Superior temporal gyrus (tissue), 1 donor: ENCODE measurements around the gene NUTF2.
"Not testable (repeated sequence)": the region's sequence is repeated elsewhere in the genome, so short reads cannot be mapped to it uniquely, and the experiment has no call there.

ENCODE experiments used
- DNase-seq: peaks from one replicate; pipeline ENCODE4 v3.0.0-alpha.2; 2016; ENCODE audit errors: extremely low spot score

The NUTF2 gene

DNA sequence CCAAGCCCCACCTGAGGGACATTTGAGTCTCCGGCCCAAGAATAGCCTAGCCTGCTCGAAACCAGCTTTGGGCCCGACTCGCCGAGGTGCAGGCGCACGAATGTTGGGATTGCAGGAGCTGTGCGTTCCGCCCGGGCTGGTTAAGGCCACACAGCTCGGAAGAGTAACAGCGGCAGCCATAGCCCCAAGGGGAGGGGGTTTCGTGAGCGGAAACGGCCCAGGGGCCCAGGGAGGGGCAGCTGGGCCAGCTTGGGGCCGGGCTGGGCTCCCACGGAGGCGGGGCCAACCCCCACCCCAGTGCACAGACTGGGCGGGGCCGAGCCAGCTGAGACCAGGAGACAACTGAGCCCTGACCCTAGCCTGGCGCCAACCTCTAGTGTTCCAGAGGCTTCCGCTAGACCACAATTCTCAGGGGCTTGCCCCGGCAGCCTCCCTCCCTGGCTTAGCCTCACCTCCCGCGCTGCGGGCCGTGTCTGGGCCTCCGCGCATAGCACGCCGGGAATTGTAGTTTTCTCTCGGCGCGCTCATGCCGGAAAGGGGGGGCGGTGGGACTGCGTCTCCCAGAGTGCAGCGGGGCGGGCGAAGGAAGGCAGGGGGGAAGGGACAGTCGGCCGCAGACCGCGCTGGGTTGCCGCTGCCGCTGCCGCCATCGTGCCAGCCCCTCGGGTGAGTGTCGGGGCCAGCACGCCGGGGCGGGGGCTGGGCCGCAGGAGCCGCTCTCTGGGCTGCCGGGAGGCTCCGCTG, at the start of gene NUTF2:
NUTF2 (plus strand) TSS at position 614 of the 744 bp plus-strand sequence. CDS start 18,198 bp downstream, outside the sequence.
- peak; percentile 96 for DNase-seq

DNA sequence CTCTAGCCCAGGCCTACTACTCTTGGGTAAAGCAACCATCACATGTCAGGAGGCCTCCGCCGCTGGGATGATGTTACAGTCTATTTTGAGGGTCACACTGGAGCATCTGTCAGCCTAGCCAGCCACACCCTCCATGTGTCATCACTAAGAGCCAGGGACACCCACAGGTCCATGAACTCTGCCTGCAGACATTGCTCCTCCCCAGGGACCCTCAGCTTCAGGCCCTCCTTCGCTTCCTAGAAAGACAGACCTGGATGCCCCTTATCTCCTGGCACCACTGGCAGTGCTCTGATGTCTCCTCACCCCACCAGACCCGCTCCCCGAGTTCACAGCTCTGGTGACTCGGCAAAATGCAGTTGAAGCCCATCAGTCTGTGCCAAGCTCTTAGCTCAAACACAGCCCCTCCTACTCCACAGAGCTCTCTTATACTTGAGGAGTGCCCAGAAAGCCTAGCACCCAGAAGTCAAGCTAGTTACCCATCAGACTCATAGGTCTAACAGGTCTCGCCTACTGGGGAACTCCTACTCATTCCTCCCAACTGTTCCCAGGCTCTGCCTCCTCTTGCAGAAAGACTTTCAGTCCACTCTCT, 46.3 kb upstream of the NUTF2 start:
- DNase-seq = no peak

DNA sequence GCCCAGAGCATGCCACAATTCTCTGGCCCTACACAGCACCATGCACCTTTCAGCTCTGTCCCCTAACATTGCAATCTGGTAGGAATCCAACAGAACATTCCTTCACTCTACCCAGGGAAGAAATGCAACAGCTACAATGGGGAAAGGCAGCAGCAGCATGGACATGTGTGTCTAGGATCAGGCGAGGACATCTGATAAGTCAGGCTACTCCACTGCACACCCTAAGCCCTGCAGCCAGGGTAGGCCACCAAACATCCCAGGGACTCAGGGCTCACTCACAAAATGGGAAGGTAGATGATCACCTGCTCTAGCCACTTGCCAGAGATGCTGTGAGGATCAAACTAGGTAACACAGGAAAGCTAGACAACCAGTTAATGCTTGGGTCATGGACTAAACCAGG, 45.5 kb upstream of the NUTF2 start:
- DNase-seq = no peak

DNA sequence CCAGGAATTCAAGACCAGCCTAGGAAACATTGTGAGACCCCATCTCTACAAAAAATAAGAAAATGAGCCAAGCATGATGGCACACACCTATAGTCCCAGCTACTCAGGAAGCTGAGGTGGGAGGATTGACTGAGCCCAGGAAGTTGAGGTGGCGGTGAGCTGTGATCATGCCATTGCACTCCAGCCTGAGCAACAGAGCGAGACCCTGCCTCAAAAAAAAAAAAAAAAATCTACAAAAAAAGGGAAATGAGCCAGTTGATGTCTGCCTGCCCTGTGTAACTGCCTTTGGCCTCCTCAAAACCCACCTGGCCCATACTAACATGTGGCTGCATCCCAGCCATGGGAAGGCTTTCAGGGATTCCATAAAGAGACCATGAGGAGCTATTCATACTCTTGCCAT, 44.9 kb upstream of the NUTF2 start:
- DNase-seq = no peak

DNA sequence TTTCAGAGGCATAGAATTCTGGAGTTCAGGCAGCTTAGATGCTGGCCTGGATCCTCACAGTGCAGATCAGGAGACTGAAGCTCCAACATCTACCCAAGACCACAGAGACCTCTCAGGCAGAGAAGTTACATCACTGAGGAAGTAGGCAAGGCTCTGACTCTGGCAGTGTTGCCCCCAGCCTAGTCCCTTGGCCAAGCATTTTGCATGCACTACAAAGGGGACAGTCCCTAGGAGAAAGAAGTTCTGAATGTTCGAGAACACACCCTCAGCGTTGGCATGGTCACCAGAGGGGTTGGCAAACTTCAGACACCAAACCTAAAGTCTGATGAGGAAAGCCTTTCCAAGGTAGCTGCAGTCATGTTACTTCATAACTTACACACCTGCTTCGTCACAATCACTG, 42.8 kb upstream of the NUTF2 start:
- no peak for DNase-seq

DNA sequence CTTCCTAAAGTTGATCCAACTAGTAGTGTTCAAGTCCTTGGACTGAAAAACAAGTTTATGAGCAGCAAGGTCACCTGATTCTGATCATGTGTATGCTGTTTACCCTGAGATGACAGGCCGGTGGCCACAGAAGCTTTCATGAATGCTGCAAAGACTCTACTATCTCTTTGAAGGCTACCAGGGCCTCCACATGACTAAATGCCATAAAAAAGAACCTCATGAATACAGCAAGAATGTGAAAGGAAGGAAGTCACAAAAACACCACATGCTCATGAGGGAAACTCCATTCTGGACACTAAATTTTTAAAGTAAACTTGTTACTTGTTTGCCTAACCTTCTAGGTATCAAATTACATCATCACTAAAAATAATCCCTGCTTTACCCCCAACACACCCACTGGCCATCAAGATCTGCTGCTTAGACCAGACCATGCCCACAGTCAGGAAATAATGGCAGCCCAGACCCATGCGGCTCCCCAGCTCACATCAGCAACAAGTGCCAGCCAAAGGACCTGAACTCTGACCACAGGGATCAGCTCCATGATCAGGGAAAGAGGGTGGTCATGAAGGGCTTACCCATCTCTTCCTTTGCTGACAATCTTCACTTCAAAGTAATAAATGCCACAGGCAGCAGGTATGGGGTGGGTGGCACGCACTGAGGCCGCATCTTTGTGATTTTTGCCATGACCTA, 41.7 kb upstream of the NUTF2 start:
- DNase-seq = no peak

DNA sequence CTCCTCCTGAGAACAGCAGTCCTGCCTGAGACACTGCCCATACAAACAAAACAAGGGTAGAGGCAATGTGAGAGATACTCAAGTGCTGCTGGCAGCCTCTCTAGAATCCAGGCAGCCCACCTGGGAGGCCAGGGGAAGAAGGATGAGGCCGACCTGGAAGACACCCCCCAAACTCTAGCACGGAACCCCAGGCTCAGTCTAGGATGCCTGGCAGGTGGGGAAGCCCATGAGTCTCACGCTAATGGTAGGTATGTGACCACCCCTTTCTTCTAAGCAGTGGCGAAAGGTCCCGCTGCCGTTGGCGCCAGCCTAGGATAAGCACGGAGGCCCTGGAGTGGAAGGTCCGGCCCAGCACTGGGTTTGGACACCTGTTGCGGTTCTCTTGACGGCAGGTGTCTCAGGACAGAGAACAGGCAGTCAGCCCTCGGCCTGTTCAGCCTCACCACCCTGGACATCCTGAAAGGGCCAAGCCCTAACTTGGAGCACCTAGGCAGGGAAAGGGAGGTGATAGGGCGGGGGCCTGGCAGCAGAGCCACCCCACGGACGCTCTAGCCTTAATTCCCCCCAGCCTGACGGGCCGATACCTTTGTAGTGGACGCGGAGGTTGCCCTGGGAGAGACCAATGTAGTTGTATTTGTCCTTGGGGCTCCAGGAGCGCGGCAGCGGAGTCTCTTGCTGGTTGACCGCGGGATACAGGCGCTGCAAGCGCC, 40.9 kb upstream of the NUTF2 start:
- no peak for DNase-seq

DNA sequence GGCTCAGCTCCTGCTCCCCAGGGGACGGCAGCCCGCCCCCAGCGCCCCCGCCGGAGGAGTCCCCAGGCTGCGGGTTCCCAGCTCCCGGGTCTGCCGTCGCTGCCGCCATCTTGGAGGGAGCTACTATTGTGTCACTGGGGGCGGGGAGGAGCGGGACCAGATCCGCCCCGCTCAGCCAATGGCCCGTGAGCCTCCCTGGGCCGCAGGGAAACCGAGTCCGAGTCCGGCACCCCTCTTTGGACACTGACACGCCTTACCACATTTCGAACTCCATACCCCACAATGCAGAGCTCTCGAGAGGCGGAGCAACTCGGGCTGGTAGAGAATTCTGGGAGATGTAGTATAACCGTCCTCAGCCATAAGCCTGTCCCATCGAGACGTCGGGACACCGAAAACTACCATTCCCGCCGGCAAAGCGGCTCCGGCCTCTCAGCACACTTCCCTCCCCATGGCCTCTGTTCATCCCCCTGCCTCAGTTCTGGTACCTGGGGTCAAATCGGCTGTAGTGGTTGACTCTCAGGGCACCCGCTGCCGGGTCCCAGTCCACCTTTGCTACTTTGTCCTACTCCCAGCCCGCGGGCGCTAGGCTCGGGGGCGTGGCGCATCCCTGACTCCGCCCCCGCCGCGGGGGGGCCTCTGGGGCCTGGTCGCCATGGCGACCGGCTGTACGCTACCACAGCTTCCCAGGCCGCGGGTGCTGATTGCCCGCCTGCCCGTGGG, 40.1 kb upstream of the NUTF2 start, which contains the start of the genes RANBP10 and TSNAXIP1:
RANBP10 (minus strand) TSS at position 133 of the 720 bp plus-strand sequence; CDS start at position 109, 24 bp downstream.
TSNAXIP1 (plus strand) TSS at position 462 of the 720 bp plus-strand sequence. CDS start 261 bp downstream, outside the sequence.
- peak; percentile 99 for DNase-seq

DNA sequence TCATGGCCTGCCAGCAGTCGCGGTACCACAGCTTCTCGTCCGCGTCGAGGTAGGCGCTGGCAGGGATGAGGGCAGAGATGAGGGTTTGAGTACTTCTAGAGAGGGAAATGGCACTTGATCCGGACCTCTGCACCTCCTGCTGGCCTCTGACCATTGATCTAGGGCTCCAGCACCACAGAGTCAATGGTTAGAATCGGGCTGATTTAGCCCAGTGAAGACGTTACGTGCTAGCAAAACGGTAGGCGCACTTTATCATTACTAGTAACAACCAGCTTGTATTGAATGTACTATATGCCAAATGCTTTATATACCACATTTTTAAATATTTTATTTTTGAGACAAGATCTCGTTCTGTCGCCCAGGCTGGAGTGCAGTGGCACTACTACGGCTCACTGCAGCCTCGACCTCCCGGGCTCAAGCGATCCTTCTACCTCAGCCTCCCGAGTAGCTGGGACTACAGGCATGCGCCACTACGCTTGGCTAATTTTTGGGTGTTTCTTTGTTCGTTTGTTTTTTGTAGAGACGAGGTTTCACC, 39.5 kb upstream of the NUTF2 start:
- no peak for DNase-seq

DNA sequence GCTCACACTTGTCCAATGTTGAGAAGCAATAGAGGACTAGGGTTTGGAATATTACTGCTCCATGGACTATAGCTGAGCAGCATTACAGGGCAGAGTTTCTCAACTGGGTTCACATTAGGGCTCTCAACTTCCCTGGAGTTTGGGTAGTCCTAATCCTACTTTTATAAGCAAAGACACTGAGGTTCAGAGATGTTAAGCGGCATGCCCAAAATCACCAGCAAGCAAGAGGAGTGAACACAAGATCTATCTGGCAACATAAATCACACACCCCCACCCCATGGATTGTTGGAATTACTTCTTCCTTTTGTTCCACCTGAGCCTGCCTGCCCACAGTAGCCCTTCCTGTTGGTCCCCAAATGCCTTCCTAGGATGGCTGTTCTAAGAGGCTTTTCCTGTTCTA, 34.8 kb upstream of the NUTF2 start:
- no peak for DNase-seq

DNA sequence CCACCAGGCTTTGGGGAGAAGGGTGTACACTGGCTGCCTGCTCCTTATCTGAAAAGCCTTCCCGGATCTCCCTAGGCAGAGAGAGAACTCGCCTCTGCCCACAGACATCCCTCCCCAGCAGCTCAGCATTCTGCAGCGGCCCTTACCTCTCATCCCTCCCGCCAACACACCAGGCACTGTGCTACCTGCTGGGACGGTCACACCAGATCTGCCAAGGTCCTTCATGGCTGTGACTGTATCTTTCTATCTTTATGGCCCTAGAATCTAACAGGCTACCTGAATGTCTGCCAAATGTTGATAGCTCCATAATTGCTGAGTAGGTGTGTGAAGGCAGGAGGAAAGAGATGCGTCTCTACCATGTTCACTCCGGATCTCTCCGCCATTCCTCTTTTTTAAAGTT, 32.2 kb upstream of the NUTF2 start:
- DNase-seq = no peak

DNA sequence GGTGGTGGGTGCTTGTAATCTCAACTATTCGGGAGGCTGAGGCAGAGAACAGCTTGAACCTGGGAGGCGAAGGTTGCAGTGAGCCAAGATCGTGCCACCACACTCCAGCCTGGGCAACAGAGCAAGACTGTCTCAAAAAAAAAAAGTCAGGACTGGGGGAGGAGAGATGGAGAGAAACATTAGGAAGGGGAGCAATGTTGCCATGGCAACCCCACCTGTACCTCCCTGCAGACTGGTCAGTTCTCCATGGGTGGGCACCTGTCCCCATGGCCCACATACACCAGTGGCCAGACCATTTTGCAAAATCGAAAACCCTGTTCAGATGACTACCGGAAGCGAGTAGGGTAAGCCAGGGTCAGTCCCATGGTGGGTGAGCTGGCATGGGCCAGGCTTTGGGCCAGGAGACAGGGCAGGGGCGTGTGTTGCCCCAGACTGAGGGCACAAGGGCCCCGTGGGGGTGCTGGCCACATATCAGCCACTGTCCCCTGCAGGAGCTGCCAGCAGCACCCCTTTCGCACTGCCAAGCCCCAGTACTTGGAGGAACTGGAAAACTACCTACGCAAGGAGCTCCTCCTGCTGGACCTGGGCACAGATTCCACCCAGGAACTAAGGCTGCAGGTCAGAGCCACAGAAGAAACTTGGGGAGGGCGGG, 26.0 kb upstream of the NUTF2 start:
- DNase-seq = no peak

DNA sequence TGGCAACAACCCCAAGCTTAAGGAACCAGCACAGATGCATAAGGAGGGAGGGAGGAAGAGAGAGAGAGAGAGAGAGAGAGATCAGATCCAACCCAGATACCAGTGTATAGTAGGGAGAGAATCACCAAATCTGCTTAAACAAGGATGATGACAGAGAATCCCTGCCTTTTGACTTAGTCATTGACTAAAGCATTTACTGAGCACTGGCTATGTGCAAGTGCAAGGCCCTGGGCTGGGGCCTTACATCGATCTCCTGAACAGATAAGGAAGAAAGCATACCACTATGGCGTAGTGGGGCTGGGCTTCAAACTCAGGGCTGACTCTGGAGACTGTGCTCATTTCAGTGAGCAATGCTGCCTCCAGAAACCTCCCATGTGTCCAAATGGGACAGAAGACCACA, 24.2 kb upstream of the NUTF2 start:
- DNase-seq = no peak

DNA sequence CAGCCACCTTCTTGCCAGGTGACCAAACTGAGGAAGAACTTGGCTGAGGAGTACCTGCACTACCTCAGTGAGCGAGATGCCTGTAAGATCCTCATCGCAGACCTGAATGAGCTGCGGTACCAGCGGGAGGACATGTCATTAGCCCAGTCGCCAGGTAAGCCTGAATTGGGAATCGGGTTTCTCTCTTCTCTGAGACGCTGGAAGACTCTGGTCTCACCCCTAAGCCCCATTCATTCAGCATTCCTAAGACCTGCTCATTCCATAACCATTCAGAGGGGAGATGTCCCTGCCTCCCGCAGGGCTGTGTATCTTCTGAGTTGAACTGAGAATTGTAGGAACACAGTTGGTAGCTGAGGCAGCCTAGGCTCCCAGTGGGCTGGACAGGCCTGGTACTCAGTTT, 21.6 kb upstream of the NUTF2 start:
- no peak for DNase-seq

DNA sequence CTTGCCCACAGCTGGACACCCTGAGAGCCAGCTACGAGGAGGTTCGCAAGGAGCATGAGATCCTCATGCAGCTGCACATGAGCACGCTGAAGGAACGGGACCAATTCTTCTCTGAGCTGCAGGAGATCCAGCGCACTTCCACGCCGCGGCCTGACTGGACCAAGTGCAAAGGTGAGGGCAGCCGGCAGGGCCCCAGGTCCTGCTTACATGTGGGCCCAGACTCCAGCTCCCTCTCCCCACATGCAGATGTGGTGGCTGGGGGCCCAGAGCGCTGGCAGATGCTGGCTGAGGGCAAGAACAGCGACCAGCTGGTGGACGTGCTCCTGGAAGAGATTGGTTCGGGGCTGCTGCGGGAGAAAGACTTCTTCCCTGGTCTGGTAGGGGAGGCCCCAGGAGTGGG, 20.8 kb upstream of the NUTF2 start:
- DNase-seq = no peak

DNA sequence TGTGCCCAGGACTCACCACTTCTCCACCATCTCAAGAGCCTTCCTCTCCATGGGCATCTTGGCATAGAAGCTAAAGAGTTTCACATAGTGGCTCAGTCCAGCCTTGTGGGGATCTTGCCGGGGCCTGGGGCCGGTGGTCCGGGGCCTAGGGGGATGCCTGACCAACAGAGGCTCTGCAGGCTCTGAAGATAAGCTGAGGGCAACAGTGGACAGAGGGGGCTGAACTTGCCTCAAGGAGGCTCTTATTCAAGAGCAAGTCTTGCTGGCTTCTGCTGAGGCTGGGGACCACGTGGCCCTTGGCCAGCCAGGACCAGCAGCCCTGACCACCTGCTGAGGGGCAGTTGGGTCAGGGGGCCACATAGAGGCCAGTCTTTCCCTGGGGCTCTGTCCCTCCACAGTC, 18.1 kb upstream of the NUTF2 start:
- no peak for DNase-seq

DNA sequence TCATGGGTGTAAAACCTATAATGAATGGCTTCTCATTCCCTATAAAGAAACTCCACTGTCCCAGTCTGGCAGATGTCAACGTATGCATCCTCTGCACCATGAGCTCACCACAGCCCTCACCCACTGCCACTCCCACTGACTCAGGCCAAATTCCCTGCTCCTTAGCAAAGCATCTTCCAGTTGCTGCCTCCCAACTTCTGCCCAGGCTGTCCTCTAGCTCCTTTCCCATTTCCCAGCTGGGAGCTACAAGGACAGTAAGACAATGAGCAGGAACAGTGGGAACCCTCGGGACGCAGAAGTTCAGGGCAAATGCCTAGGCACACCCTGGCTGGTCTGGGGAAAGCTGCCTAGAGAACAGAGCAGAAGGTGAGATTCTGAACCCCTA, 13.7 kb upstream of the NUTF2 start:
- no peak for DNase-seq

DNA sequence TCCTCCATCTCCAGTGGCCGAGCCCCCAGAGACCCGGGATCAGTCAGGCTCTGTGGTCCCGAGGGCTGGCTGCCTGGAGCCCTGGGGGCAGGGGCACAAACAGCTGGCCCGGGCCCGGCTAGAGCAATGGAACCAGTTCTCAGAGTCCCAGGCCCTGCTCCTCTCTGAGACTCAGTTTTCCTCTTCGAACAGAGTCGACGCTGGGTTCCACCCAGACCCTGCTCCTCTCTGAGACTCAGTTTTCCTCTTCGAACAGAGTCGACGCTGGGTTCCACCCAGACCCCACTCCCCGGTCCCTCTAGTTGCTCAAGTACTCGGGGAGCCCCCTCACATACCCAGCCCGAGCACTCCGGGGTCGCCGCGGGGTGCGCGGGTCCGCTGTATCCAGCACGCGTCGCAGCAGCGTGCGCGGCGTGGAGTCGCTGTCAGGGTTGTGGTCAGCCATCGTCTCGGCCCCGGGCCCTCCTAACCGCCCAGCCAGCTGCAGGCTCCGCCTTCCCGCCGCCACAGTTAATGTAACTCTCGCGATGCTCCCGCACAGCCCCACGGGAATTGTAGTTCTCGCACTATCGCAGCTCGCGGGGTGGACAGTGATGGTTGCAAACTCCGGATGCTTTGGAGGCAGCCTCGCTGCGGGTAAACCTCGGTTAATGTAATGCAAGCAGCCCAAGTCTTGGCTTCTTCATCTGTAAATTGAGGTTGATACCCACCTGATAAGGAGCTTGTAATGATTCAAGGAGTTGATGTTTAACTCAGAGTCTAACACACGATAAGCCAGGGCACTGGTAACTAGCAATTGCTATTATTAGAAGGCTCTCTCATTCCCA, 13.1 kb upstream of the NUTF2 start:
- peak; percentile 96 for DNase-seq

DNA sequence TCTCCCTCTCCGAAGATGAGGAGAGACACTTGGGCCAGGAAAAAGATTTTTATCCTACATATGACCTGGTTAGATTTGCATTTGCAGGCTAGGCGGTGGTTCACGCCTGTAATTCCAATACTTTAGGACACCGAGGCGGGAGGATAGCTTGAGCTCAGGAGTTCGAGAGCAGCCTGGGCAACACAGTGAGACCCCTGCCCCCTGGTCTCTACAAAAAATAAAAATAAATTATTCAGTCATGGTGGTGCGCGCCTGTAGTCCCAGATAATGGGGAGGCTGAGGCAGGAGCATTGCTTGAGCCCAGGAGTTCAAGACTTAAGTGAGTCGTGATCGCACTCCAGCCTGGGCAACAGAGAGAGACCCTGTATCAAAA, 12.5 kb upstream of the NUTF2 start:
- no peak for DNase-seq

DNA sequence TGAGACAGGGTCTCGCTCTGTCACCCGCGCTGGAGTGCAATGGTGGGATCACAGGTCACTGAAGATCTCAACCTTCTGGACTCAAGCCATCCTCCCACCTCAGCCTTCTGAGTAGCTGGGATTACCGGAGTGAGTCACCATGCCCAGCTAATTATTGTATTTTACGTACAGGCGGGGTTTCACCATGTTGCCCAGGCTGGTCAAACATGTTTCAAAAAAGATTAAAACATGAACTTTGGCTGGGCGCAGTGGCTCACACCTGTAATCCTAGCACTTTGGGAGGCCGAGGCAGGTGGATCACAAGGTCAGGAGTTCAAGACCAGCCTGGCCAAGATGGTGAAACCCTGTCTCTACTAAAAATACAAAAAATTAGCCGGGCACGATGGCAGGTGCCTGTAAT, 9.5 kb upstream of the NUTF2 start:
- not testable (repeated sequence) for DNase-seq
